ENCODE data around the gene SNORC. TPM values are rescaled to one million over a fixed set of nuclear protein-coding genes. Genes with fewer than 3 reads are reported as not detected.

SNORC gene
- total RNA-seq, 3 donors from 2014 or later, result 13.3 to 48.1 (median 31.5) TPM

DNA sequence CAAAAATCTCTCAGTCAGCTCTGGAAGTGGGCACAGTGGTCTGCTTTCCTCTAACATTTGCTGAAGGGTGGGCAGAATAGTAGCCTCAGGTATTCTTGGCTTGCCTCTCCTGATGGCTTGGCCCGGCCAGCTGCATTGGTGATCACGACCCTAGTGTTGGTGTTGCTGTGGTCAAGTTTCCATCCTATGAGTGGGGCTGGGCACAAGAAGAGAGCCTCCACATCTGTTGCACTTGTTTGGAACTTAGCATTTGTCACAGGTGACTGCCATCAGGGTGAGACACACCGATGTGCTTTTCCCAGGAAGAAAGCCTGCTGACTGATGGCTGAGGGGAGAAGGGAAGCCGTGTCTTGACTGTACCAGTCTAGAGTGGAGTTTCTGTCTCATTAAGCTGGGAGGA, 33.1 kb upstream of the SNORC start:
- H3K36me3 ChIP-seq (ENCODE audit: low read depth), result peaks cover 4% of the 10 kb centered on the region
- peaks cover 49% of the 10 kb centered on the region for H3K4me1 ChIP-seq (ENCODE audit: low read depth)
- TF ChIP-seq, protein P1, sequence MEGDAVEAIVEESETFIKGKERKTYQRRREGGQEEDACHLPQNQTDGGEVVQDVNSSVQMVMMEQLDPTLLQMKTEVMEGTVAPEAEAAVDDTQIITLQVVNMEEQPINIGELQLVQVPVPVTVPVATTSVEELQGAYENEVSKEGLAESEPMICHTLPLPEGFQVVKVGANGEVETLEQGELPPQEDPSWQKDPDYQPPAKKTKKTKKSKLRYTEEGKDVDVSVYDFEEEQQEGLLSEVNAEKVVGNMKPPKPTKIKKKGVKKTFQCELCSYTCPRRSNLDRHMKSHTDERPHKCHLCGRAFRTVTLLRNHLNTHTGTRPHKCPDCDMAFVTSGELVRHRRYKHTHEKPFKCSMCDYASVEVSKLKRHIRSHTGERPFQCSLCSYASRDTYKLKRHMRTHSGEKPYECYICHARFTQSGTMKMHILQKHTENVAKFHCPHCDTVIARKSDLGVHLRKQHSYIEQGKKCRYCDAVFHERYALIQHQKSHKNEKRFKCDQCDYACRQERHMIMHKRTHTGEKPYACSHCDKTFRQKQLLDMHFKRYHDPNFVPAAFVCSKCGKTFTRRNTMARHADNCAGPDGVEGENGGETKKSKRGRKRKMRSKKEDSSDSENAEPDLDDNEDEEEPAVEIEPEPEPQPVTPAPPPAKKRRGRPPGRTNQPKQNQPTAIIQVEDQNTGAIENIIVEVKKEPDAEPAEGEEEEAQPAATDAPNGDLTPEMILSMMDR (IDR thresholded peaks at IDR 0.05), result no peak
- no peak overlapping the region for H3K4me3 ChIP-seq
- ATAC-seq (no peak), DNase-seq (no peak)
- intact Hi-C loops (cut with DNase I, micrococcal nuclease), result no loop called here
- H3K9me3 ChIP-seq, result no peaks in the 10 kb centered on the region

GRCh38 chr2:232838406-232838874, 31.6 kb upstream of the SNORC start:
- Histone ChIP-seq H3K36me3 (ENCODE audit: low read depth) (peaks cover 4% of the 10 kb centered on the region), H3K9me3 (no peaks in the 10 kb centered on the region), H3K4me1 (ENCODE audit: low read depth) (peaks cover 49% of the 10 kb centered on the region), H3K4me3 (no peak overlapping the region)
- peak; percentile 66 for DNase-seq
- TF ChIP-seq, protein P1 (IDR thresholded peaks at IDR 0.05), result no peak
- ATAC-seq, result peak; percentile 77
- intact Hi-C loops (cut with DNase I, micrococcal nuclease), result no loop called here

DNA sequence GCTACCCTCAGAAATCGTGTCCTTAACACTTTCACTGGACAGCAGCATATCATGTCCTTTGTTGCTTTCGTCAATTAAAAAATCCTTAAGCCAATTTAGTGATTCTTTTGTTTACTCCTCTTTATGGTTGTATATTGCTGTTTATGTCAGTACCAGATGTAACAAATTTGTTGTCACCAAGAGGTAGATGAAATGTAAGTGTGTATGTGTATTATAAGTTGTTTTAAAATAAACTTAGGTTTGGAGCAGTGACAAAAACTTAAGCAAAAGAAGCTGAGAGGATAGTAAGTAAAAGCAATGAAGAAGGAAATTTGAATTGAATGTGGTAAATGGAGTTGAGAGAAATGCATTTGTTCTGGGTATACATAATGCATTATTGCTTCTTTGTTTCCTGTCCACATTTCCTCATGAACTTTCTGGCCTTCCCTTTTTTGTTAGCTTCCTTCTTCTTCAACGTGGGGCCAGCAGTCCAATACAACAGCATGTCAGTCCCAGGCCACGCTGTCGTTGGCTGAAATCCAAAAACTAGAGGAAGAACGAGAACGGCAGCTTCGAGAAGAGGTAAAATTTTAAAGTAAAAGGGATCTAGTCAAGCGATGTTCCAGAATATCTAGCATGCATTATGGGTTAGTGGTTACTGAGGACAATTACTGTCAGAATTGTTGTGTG, 30.5 kb upstream of the SNORC start:
- H3K4me1 ChIP-seq (ENCODE audit: low read depth), result peaks cover 42% of the 10 kb centered on the region
- intact Hi-C loops (cut with DNase I, micrococcal nuclease), result loop anchor here in 1 of 2 donors (10.0 kb wide), 1 partner anchor 425 kb away; no protein-coding TSS in a partner anchor
- peaks cover 4% of the 10 kb centered on the region for H3K36me3 ChIP-seq (ENCODE audit: low read depth)
- no peaks in the 10 kb centered on the region for H3K9me3 ChIP-seq
- TF ChIP-seq, protein P1 (IDR thresholded peaks at IDR 0.05), result no peak
- H3K4me3 ChIP-seq, result no peak overlapping the region
- ATAC-seq, result peak; percentile 54
- DNase-seq, result peak in 2 of 3 donors; percentile 45 to 78

GRCh38 chr2:232842689-232843088, 27.4 kb upstream of the SNORC start:
- TF ChIP-seq, protein P1 (IDR thresholded peaks at IDR 0.05), result no peak
- intact Hi-C loops (cut with DNase I, micrococcal nuclease), result loop anchor here in 1 of 2 donors (10.0 kb wide), 1 partner anchor 422 kb away; no protein-coding TSS in a partner anchor
- DNase-seq, result no peak
- no peak overlapping the region for H3K4me3 ChIP-seq
- H3K9me3 ChIP-seq, result no peaks in the 10 kb centered on the region
- ATAC-seq, result no peak
- no peaks in the 10 kb centered on the region for H3K36me3 ChIP-seq (ENCODE audit: low read depth)
- peaks cover 26% of the 10 kb centered on the region for H3K4me1 ChIP-seq (ENCODE audit: low read depth)

- DNase-seq, result peak in 1 of 3 donors; percentile 35
- H3K9me3 ChIP-seq, result no peaks in the 10 kb centered on the region
- ATAC-seq, result no peak
- H3K4me1 ChIP-seq (ENCODE audit: low read depth), result peaks cover 15% of the 10 kb centered on the region
- TF ChIP-seq, protein P1 (IDR thresholded peaks at IDR 0.05), result no peak
- intact Hi-C loops (cut with DNase I, micrococcal nuclease), result loop anchor here in 1 of 2 donors (10.0 kb wide), 1 partner anchor 421 kb away; no protein-coding TSS in a partner anchor
- H3K4me3 ChIP-seq, result no peak overlapping the region
- no peaks in the 10 kb centered on the region for H3K36me3 ChIP-seq (ENCODE audit: low read depth)
Observed at GRCh38 chr2:232843834-232844233, 26.2 kb upstream of the SNORC start.

Measured in mucosa of descending colon (tissue), 3 donors.